ENCODE results near the gene FAM98A.
A peak's percentile ranks its signal among the peaks of the same experiment; 100 is the strongest.

The FAM98A gene

DNA sequence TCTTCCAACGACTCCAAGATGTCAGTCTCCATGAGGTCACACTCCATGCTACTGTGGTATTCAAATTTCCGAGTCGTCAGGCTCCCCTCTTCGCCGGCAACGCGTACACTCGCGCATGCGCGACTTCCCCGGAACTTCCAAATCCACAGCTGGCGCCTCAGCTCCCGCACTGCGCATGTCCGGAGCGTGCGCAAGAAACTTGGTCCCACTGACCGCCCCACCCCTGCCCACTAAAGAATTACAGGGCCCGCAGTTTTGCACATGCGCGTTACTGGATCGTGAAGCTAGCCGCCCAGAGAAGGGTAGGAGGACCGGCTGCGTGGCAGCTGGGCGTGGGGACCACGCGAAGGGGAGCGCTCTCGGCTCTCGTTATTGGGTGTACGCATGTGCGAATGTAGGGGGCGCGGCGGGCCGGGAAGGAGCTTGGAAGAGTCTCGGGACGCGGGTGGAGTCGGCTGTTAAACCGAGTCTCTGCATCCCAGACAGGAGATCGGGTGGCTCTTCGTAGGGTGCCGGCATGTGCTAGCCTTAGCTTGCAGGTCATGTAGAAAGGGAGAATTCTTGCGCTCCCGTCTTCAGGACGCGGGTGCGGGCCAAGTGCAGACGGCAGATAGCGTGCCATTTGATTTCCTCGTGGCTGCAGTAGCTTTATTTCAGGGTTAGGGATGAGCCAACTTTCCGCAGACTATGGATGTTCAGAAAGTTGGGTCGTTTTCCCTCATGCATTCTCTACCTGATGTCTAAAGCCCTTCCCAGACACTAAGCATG is at the start of gene FAM98A:
FAM98A (minus strand) TSS at position 125 of the 768 bp plus-strand sequence; CDS start at position 47, 78 bp downstream.
- Histone ChIP-seq H3K27ac (peak within 1 kb of the TSS; percentile 76), H3K36me3 (peaks cover 5% of the 10 kb centered on the region), H3K27me3 (ENCODE audit: insufficient read depth, low read depth, severe bottlenecking) (no peaks in the 10 kb centered on the region), H3K9me3 (ENCODE audit: severe bottlenecking) (no peaks in the 10 kb centered on the region), H3K4me3 (ENCODE audit: low read depth, low read length) (peak within 1 kb of the TSS; percentile 77)
- peak; percentile 100 for DNase-seq
- TF ChIP-seq, protein P1, sequence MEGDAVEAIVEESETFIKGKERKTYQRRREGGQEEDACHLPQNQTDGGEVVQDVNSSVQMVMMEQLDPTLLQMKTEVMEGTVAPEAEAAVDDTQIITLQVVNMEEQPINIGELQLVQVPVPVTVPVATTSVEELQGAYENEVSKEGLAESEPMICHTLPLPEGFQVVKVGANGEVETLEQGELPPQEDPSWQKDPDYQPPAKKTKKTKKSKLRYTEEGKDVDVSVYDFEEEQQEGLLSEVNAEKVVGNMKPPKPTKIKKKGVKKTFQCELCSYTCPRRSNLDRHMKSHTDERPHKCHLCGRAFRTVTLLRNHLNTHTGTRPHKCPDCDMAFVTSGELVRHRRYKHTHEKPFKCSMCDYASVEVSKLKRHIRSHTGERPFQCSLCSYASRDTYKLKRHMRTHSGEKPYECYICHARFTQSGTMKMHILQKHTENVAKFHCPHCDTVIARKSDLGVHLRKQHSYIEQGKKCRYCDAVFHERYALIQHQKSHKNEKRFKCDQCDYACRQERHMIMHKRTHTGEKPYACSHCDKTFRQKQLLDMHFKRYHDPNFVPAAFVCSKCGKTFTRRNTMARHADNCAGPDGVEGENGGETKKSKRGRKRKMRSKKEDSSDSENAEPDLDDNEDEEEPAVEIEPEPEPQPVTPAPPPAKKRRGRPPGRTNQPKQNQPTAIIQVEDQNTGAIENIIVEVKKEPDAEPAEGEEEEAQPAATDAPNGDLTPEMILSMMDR (IDR thresholded peaks at IDR 0.05; ENCODE audit: low read depth, low read length), result peak; percentile 22; the same call in 1 of the 2 replicates

DNA sequence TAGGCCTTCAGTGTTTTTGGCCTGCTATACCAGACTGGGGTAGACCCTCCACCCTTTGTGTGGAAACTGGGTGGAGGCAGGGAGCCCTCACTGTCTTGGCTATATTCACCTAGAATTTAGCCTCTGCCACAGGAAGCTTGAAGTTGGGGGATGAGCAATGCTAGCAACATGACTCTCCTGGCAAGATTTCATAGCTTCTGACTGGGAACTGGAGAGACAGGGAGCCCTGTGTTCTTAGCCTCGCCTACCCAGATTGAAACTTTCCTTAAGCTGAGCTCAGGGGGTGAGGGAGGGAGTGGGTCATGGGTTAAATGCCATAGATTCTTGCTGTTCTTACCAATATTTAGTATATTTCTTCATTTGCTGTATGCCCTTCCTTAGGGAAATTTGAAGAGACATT is 46.8 kb upstream of the FAM98A start:
- H3K27ac ChIP-seq, result no peak overlapping the region
- H3K36me3 ChIP-seq, result no peaks in the 10 kb centered on the region
- H3K27me3 ChIP-seq (ENCODE audit: insufficient read depth, low read depth, severe bottlenecking), result no peaks in the 10 kb centered on the region
- TF ChIP-seq, protein P1 (IDR thresholded peaks at IDR 0.05; ENCODE audit: low read depth, low read length), result no peak
- DNase-seq, result no peak
- no peak overlapping the region for H3K4me3 ChIP-seq (ENCODE audit: low read depth, low read length)
- peaks cover 5% of the 10 kb centered on the region for H3K9me3 ChIP-seq (ENCODE audit: severe bottlenecking)

DNA sequence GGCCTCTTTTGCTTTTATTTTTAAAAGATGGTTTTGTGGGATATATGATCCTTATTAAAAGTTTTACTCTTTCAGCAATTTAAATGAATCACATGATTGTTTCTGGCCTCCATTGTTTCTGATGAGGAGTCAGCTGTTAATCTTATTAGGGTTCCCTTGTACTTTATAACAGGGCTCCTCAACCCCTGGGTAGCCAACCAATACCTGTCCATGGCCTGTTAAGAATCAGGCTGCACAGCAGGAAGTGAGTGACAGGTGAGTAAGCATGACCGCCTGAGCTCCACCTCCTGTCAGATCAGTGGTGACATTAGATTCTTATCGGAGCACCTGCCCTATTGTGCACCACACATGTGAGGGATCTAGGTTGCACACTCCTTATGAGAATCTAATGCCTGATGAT is 45.1 kb upstream of the FAM98A start:
- no peak overlapping the region for H3K27ac ChIP-seq
- no peak overlapping the region for H3K4me3 ChIP-seq (ENCODE audit: low read depth, low read length)
- TF ChIP-seq, protein P1 (IDR thresholded peaks at IDR 0.05; ENCODE audit: low read depth, low read length), result no peak
- no peaks in the 10 kb centered on the region for H3K27me3 ChIP-seq (ENCODE audit: insufficient read depth, low read depth, severe bottlenecking)
- no peak for DNase-seq
- peaks cover 5% of the 10 kb centered on the region for H3K9me3 ChIP-seq (ENCODE audit: severe bottlenecking)
- no peaks in the 10 kb centered on the region for H3K36me3 ChIP-seq

DNA sequence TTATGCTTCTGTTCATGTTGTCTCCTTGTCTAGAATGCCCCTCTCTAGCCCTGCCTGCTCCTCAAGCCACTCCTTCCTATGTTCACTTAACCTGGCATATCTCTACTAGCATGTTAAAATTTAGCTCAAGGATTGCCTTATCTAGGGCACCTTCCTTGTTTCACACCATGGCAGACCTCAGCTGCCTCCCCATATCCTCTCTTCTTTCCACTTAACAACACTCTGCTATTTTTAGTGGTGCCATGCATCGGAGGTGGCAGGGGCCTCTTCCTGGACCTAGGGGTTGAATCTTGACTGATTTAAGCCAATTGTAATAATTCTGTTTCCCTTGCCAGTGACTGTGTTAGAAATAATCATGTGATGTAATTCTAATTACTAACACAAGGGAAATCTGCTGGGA is 36.9 kb upstream of the FAM98A start:
- Histone ChIP-seq H3K4me3 (ENCODE audit: low read depth, low read length) (no peak overlapping the region), H3K27ac (no peak overlapping the region), H3K27me3 (ENCODE audit: insufficient read depth, low read depth, severe bottlenecking) (no peaks in the 10 kb centered on the region), H3K36me3 (no peaks in the 10 kb centered on the region), H3K9me3 (ENCODE audit: severe bottlenecking) (no peaks in the 10 kb centered on the region)
- TF ChIP-seq, protein P1 (IDR thresholded peaks at IDR 0.05; ENCODE audit: low read depth, low read length), result no peak
- no peak for DNase-seq

DNA sequence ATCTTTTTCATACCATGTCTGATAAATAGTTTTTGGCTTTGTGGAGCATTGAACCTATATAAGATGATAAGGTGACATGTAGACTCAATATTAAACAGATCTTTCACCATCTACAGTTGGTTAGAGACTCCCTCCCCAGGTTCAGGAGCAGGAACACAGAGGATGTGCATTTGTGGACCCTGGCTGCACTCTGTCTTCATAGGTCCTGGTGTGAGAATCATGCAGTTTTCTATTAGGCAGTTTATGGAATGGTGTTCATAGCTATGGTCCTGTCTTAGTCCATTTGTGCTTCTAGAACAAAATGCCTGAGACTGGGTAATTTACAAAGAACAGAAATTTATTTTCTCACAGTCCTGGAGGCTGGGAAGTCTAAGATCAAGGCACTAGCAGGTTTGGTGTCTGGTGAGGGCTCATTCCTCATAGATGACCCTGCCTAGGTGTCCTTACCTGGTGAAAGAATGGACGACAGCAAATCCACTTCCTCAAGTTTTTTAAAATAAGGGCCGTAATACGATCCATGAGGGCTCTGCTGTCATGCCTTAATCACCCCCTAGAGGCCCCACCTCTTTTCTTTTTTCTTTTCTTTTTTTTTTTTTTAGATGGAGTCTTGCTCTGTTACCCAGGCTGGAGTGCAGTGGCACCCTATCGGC is 35.3 kb upstream of the FAM98A start:
- TF ChIP-seq, protein P1 (IDR thresholded peaks at IDR 0.05; ENCODE audit: low read depth, low read length), result no peak
- H3K9me3 ChIP-seq (ENCODE audit: severe bottlenecking), result no peaks in the 10 kb centered on the region
- no peak for DNase-seq
- no peaks in the 10 kb centered on the region for H3K27me3 ChIP-seq (ENCODE audit: insufficient read depth, low read depth, severe bottlenecking)
- H3K27ac ChIP-seq, result no peak overlapping the region
- no peaks in the 10 kb centered on the region for H3K36me3 ChIP-seq
- no peak overlapping the region for H3K4me3 ChIP-seq (ENCODE audit: low read depth, low read length)

Data from WERI-Rb-1 (cell line).